Measurements from ENCODE around the gene PCBP3. TPM values are rescaled to one million over a fixed set of nuclear protein-coding genes. Genes with fewer than 3 reads are reported as not detected.

Gene PCBP3
- total and polyA plus RNA-seq, 2 of the 13 experiments (the other 11 are each of a cell fraction or from before 2014, with no cell fraction given) = not detected

GRCh38 chr21:45952974-45953373 is 309.4 kb downstream of the PCBP3 start:
- Histone ChIP-seq H3K4me2 (ENCODE audit: low read depth, low read length) (no peak overlapping the region), H2AFZ (ENCODE audit: low read length) (no peak overlapping the region), H3K79me2 (ENCODE audit: insufficient read depth, low read length) (no peaks in the 10 kb centered on the region), H3K36me3 (replicated peaks in 1 of 2; ENCODE audit: control insufficient read depth in 1 of 2, insufficient read depth in 2 of 2, low read length in 2 of 2) (no peaks in the 10 kb centered on the region), H4K20me1 (ENCODE audit: insufficient read depth, low read length) (no peaks in the 10 kb centered on the region), H3K27ac (ENCODE audit: extremely low read length, insufficient read depth, low read length) (no peak overlapping the region), H3K9ac (ENCODE audit: insufficient read depth, low read depth, low read length) (no peak overlapping the region), H3K27me3 (ENCODE audit: control insufficient read depth in 1 of 2, insufficient read depth in 2 of 2, low read length in 2 of 2) (peaks cover 3 to 50% of the 10 kb centered on the region in 2 experiments; a peak in 3 of 5 replicates), H3K9me3 (ENCODE audit: low read length) (no peaks in the 10 kb centered on the region), H3K4me3 (replicated peaks in 1 of 3; ENCODE audit: insufficient read depth in 1 of 3, low read depth in 2 of 3, low read length in 3 of 3) (no peak overlapping the region), H3K4me1 (ENCODE audit: insufficient read depth, low read length) (no peaks in the 10 kb centered on the region)
- no peak for DNase-seq (ENCODE audit: low spot score)
- intact Hi-C loops (cut with micrococcal nuclease; ENCODE audit: unreplicated experiment) = no loop called here
- TF ChIP-seq TBP (CRISPR knock-in tag; IDR thresholded peaks at IDR 0.05) (no peak), ZIK1 (CRISPR knock-in tag; IDR thresholded peaks at IDR 0.05; ENCODE audit: borderline replicate concordance, low read depth) (no peak), DNMT3B (CRISPR knock-in tag; conservative IDR thresholded peaks at IDR 0.05) (no peak), TRAFD1 (CRISPR knock-in tag; IDR thresholded peaks at IDR 0.05; ENCODE audit: borderline replicate concordance) (no peak), MZF1 (CRISPR knock-in tag; IDR thresholded peaks at IDR 0.05; ENCODE audit: borderline replicate concordance) (no peak), TCF7L2 (IDR thresholded peaks at IDR 0.05; ENCODE audit: low read depth, low read length) (no peak), SALL2 (CRISPR knock-in tag; IDR thresholded peaks at IDR 0.05) (no peak), ATF3 (CRISPR knock-in tag; IDR thresholded peaks at IDR 0.05) (no peak)
- POLR2A ChIA-PET = no interaction called here
- BruUV-seq (replicated peaks) = no TSS peak
- CTCF ChIA-PET (ENCODE audit: low intra/inter-chr PET ratio, low total read pairs) = no interaction called here
- ATAC-seq = no peak
- FAIRE-seq = no peak
- in situ Hi-C loops (cut with HindIII; ENCODE audit: extremely low pct_ligation_motif_present, low pct_unique_long_range_greater_than_20kb) = no loop called here
- 43% methylated on average over 11 of the region's 11 CpGs for WGBS (ENCODE audit: low lambda C conversion rate)

Measured in HepG2 (cell line).